ENCODE results near the gene PPP1R16B.

DNA sequence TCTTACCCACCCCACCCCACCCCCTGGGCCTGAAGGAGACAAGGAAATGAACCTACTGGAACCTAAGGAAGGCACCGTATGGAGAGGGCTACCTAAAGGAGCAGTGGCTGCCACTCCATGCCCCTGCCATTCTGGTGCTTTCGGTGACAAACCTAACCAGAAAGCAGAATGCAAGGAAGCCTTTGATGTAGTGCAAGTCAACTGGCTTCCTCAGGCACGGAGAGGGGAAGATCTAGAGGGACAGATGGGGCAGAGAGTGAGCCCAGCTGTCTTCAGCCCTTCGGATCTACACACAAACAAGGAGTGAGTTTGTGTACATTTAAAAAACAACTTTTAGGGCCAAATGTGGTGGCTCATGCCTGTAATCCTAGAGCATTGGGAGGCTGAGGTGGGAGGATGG lies 39.5 kb downstream of the PPP1R16B start:
- TF ChIP-seq KDM4A (IDR thresholded peaks at IDR 0.05; ENCODE audit: low read depth, low read length, severe bottlenecking) (no peak), POLR2AphosphoS5 (IDR thresholded peaks at IDR 0.05; ENCODE audit: low read depth, low read length) (no peak), CEBPB (IDR thresholded peaks at IDR 0.05; ENCODE audit: low read depth, low read length) (no peak), EZH2 (IDR thresholded peaks at IDR 0.05; ENCODE audit: low read depth, low read length, severe bottlenecking) (no peak), JUN (IDR thresholded peaks at IDR 0.05; ENCODE audit: low read depth, low read length) (no peak), RAD21 (IDR thresholded peaks at IDR 0.05 in 1 of 2, conservative IDR thresholded peaks at IDR 0.05 in 1 of 2; ENCODE audit: low read depth in 2 of 2, low read length in 2 of 2) (no peak), SIRT6 (IDR thresholded peaks at IDR 0.05; ENCODE audit: low read length) (no peak), GABPA (IDR thresholded peaks at IDR 0.05; ENCODE audit: borderline replicate concordance, insufficient read depth, low read length) (no peak), EGR1 (IDR thresholded peaks at IDR 0.05; ENCODE audit: borderline replicate concordance, low read depth, low read length) (no peak)
- TF ChIP-seq, protein P1, sequence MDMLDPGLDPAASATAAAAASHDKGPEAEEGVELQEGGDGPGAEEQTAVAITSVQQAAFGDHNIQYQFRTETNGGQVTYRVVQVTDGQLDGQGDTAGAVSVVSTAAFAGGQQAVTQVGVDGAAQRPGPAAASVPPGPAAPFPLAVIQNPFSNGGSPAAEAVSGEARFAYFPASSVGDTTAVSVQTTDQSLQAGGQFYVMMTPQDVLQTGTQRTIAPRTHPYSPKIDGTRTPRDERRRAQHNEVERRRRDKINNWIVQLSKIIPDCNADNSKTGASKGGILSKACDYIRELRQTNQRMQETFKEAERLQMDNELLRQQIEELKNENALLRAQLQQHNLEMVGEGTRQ (IDR thresholded peaks at IDR 0.05; ENCODE audit: low read length) = no peak
- TF ChIP-seq, protein P2, sequence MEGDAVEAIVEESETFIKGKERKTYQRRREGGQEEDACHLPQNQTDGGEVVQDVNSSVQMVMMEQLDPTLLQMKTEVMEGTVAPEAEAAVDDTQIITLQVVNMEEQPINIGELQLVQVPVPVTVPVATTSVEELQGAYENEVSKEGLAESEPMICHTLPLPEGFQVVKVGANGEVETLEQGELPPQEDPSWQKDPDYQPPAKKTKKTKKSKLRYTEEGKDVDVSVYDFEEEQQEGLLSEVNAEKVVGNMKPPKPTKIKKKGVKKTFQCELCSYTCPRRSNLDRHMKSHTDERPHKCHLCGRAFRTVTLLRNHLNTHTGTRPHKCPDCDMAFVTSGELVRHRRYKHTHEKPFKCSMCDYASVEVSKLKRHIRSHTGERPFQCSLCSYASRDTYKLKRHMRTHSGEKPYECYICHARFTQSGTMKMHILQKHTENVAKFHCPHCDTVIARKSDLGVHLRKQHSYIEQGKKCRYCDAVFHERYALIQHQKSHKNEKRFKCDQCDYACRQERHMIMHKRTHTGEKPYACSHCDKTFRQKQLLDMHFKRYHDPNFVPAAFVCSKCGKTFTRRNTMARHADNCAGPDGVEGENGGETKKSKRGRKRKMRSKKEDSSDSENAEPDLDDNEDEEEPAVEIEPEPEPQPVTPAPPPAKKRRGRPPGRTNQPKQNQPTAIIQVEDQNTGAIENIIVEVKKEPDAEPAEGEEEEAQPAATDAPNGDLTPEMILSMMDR (IDR thresholded peaks at IDR 0.05; ENCODE audit: control extremely low read depth in 1 of 3, insufficient read depth in 1 of 3, low read depth in 1 of 3, low read length in 3 of 3) = no peak
- TF ChIP-seq, protein P3, sequence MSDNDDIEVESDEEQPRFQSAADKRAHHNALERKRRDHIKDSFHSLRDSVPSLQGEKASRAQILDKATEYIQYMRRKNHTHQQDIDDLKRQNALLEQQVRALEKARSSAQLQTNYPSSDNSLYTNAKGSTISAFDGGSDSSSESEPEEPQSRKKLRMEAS (IDR thresholded peaks at IDR 0.05) = no peak
